HEK293 (cell line): ENCODE results near the gene CKAP4.

Source experiments
- BCL11B ChIP-seq: fragments of 450-650 bp; formaldehyde crosslinking; IDR thresholded peaks from 2 replicates; pipeline ENCODE4 v1.5.1; 2016; ENCODE audit warnings: low read depth, missing biosample characterization, missing genetic modification characterization
- HOXA7 ChIP-seq: sonication (generic); formaldehyde crosslinking; IDR thresholded peaks from 2 replicates; pipeline ENCODE4 v1.8.1; 2022; ENCODE audit warnings: missing genetic modification reagents, borderline replicate concordance
- KLF10 ChIP-seq: fragments of 450-650 bp; IDR thresholded peaks from 2 replicates; pipeline ENCODE4 v1.5.1; 2018; ENCODE audit warnings: missing biosample characterization, mild to moderate bottlenecking, missing genetic modification characterization
- KLF7 ChIP-seq: fragments of 450-650 bp; formaldehyde crosslinking; IDR thresholded peaks from 2 replicates; pipeline ENCODE4 v1.5.1; 2016; ENCODE audit warnings: missing biosample characterization, missing genetic modification characterization, borderline replicate concordance
- MZF1 ChIP-seq: fragments of 450-650 bp; formaldehyde crosslinking; IDR thresholded peaks from 2 replicates; pipeline ENCODE4 v1.5.1; 2017; ENCODE audit warnings: missing biosample characterization, missing genetic modification characterization, borderline replicate concordance
- SP3 ChIP-seq: fragments of 450-650 bp; formaldehyde crosslinking; IDR thresholded peaks from 2 replicates; pipeline ENCODE4 v1.5.1; 2016; ENCODE audit warnings: missing biosample characterization, missing genetic modification characterization
- TRIM28 ChIP-seq: IDR thresholded peaks from 2 replicates; pipeline ENCODE4 v1.6.1; 2011; ENCODE audit warnings: low read length, control low read depth, borderline replicate concordance
- WT1 ChIP-seq: fragments of 450-650 bp; formaldehyde crosslinking; IDR thresholded peaks from 2 replicates; pipeline ENCODE4 v1.5.1; 2016; ENCODE audit warnings: missing biosample characterization, missing genetic modification characterization
- ZBTB1 ChIP-seq: fragments of 450-650 bp; formaldehyde crosslinking; IDR thresholded peaks from 2 replicates; pipeline ENCODE4 v1.5.1; 2016; ENCODE audit warnings: missing biosample characterization, missing genetic modification characterization
- ZIC2 ChIP-seq: fragments of 450-650 bp; formaldehyde crosslinking; IDR thresholded peaks from 2 replicates; pipeline ENCODE4 v1.5.1; 2016; ENCODE audit warnings: missing biosample characterization, missing genetic modification characterization
- ZNF155 ChIP-seq: fragments of 450-650 bp; formaldehyde crosslinking; IDR thresholded peaks from 2 replicates; pipeline ENCODE4 v1.5.1; 2016; ENCODE audit warnings: missing biosample characterization, missing genetic modification characterization
- ZNF175 ChIP-seq: fragments of 450-650 bp; formaldehyde crosslinking; IDR thresholded peaks from 2 replicates; pipeline ENCODE4 v1.5.1; 2016; ENCODE audit warnings: missing biosample characterization, missing genetic modification characterization
- ZNF19 ChIP-seq: fragments of 450-650 bp; formaldehyde crosslinking; IDR thresholded peaks from 2 replicates; pipeline ENCODE4; 2016; ENCODE audit warnings: missing biosample characterization, missing genetic modification characterization, low read depth
- ZNF221 ChIP-seq: fragments of 450-650 bp; formaldehyde crosslinking; IDR thresholded peaks from 2 replicates; pipeline ENCODE4 v1.5.1; 2017; ENCODE audit warnings: missing biosample characterization, missing genetic modification characterization, borderline replicate concordance
- ZNF324 ChIP-seq: fragments of 450-650 bp; formaldehyde crosslinking; IDR thresholded peaks from 2 replicates; pipeline ENCODE4 v1.5.1; 2016; ENCODE audit warnings: missing biosample characterization, missing genetic modification characterization
- ZNF394 ChIP-seq: fragments of 450-650 bp; formaldehyde crosslinking; IDR thresholded peaks from 2 replicates; pipeline ENCODE4 v1.5.1; 2016; ENCODE audit warnings: missing biosample characterization, missing genetic modification characterization, mild to moderate bottlenecking, moderate library complexity, borderline replicate concordance
- ZNF449 ChIP-seq: fragments of 450-650 bp; formaldehyde crosslinking; IDR thresholded peaks from 2 replicates; pipeline ENCODE4 v1.5.1; 2017; ENCODE audit warnings: missing biosample characterization, mild to moderate bottlenecking, missing genetic modification characterization, moderate library complexity
- ZNF488 ChIP-seq: fragments of 450-650 bp; formaldehyde crosslinking; IDR thresholded peaks from 2 replicates; pipeline ENCODE4 v1.5.1; 2016; ENCODE audit warnings: missing biosample characterization, missing genetic modification characterization
- ZNF549 ChIP-seq: fragments of 450-650 bp; IDR thresholded peaks from 2 replicates; pipeline ENCODE4 v1.5.1; 2018; ENCODE audit warnings: missing biosample characterization, missing genetic modification characterization, mild to moderate bottlenecking, inconsistent platforms, moderate library complexity
- ZNF558 ChIP-seq: fragments of 450-650 bp; formaldehyde crosslinking; IDR thresholded peaks from 2 replicates; pipeline ENCODE4 v1.5.1; 2016; ENCODE audit warnings: missing biosample characterization, missing genetic modification characterization
- ZNF600 ChIP-seq: fragments of 450-650 bp; formaldehyde crosslinking; IDR thresholded peaks from 2 replicates; pipeline ENCODE4 v1.5.1; 2016; ENCODE audit warnings: missing biosample characterization, missing genetic modification characterization
- ZNF624 ChIP-seq: fragments of 450-650 bp; formaldehyde crosslinking; IDR thresholded peaks from 2 replicates; pipeline ENCODE4 v1.5.1; 2017; ENCODE audit warnings: missing biosample characterization, missing genetic modification characterization
- ZNF660 ChIP-seq: fragments of 450-650 bp; IDR thresholded peaks from 2 replicates; pipeline ENCODE4 v1.5.1; 2018; ENCODE audit warnings: missing biosample characterization, mild to moderate bottlenecking, missing genetic modification characterization
- ZNF670 ChIP-seq: fragments of 450-650 bp; formaldehyde crosslinking; IDR thresholded peaks from 2 replicates; pipeline ENCODE4 v1.5.1; 2016; ENCODE audit warnings: missing biosample characterization, missing genetic modification characterization, low read depth
- ZNF701 ChIP-seq: fragments of 450-650 bp; formaldehyde crosslinking; IDR thresholded peaks from 2 replicates; pipeline ENCODE4 v1.5.1; 2016; ENCODE audit warnings: missing biosample characterization, missing genetic modification characterization
- ZNF704 ChIP-seq: fragments of 450-650 bp; formaldehyde crosslinking; IDR thresholded peaks from 2 replicates; pipeline ENCODE4 v1.5.1; 2016; ENCODE audit warnings: missing biosample characterization, missing genetic modification characterization
- ZNF707 ChIP-seq: fragments of 450-650 bp; formaldehyde crosslinking; IDR thresholded peaks from 2 replicates; pipeline ENCODE4 v1.5.1; 2016; ENCODE audit warnings: missing biosample characterization, missing genetic modification characterization
- ZSCAN5A ChIP-seq: fragments of 450-650 bp; formaldehyde crosslinking; IDR thresholded peaks from 2 replicates; pipeline ENCODE4 v1.5.1; 2016; ENCODE audit warnings: missing biosample characterization, missing genetic modification characterization
- TF ChIP-seq, protein P1 (sequence below): fragments of 450-650 bp; formaldehyde crosslinking; IDR thresholded peaks from 2 replicates; pipeline ENCODE4 v1.5.1; 2016; ENCODE audit warnings: missing biosample characterization, missing genetic modification characterization
- TF ChIP-seq, protein P2 (sequence below): fragments of 450-650 bp; formaldehyde crosslinking; IDR thresholded peaks from 2 replicates; pipeline ENCODE4 v1.5.1; 2016; ENCODE audit warnings: missing biosample characterization, missing genetic modification characterization
- TF ChIP-seq, protein P3 (sequence below): fragments of 450-650 bp; formaldehyde crosslinking; IDR thresholded peaks from 2 replicates; pipeline ENCODE4 v1.5.1; 2016; ENCODE audit warnings: missing biosample characterization, missing genetic modification characterization

The CKAP4 gene

GRCh38 chr12:106245767-106246166 lies 2.1 kb downstream of the CKAP4 start (continued):
- TF ChIP-seq, protein P1, sequence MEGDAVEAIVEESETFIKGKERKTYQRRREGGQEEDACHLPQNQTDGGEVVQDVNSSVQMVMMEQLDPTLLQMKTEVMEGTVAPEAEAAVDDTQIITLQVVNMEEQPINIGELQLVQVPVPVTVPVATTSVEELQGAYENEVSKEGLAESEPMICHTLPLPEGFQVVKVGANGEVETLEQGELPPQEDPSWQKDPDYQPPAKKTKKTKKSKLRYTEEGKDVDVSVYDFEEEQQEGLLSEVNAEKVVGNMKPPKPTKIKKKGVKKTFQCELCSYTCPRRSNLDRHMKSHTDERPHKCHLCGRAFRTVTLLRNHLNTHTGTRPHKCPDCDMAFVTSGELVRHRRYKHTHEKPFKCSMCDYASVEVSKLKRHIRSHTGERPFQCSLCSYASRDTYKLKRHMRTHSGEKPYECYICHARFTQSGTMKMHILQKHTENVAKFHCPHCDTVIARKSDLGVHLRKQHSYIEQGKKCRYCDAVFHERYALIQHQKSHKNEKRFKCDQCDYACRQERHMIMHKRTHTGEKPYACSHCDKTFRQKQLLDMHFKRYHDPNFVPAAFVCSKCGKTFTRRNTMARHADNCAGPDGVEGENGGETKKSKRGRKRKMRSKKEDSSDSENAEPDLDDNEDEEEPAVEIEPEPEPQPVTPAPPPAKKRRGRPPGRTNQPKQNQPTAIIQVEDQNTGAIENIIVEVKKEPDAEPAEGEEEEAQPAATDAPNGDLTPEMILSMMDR (tag by site-specific recombination), result no peak
- TF ChIP-seq, protein P2, sequence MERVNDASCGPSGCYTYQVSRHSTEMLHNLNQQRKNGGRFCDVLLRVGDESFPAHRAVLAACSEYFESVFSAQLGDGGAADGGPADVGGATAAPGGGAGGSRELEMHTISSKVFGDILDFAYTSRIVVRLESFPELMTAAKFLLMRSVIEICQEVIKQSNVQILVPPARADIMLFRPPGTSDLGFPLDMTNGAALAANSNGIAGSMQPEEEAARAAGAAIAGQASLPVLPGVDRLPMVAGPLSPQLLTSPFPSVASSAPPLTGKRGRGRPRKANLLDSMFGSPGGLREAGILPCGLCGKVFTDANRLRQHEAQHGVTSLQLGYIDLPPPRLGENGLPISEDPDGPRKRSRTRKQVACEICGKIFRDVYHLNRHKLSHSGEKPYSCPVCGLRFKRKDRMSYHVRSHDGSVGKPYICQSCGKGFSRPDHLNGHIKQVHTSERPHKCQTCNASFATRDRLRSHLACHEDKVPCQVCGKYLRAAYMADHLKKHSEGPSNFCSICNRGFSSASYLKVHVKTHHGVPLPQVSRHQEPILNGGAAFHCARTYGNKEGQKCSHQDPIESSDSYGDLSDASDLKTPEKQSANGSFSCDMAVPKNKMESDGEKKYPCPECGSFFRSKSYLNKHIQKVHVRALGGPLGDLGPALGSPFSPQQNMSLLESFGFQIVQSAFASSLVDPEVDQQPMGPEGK (tag by site-specific recombination), result no peak
- TF ChIP-seq KLF10 (tag by site-specific recombination) (no peak), ZNF707 (tag by site-specific recombination) (no peak), MZF1 (no peak), ZNF175 (tag by site-specific recombination) (no peak), TRIM28 (no peak), ZNF558 (tag by site-specific recombination) (no peak), ZNF704 (tag by site-specific recombination) (no peak), WT1 (no peak), ZNF624 (tag by site-specific recombination) (no peak), ZNF155 (tag by site-specific recombination) (no peak), ZNF670 (tag by site-specific recombination) (no peak), ZIC2 (peak; percentile 37), ZNF600 (tag by site-specific recombination) (peak; percentile 54; the same call in 1 of the 2 replicates), SP3 (tag by site-specific recombination) (no peak), ZNF488 (tag by site-specific recombination) (no peak), ZSCAN5A (tag by site-specific recombination) (no peak), KLF7 (peak; percentile 78; the same call in 1 of the 2 replicates), ZNF394 (no peak), ZNF701 (tag by site-specific recombination) (no peak), ZNF324 (no peak), ZNF449 (no peak), ZNF660 (tag by site-specific recombination) (no peak), HOXA7 (CRISPR knock-in tag) (no peak), ZBTB1 (tag by site-specific recombination) (no peak), ZNF221 (tag by site-specific recombination) (no peak), ZNF549 (no peak), ZNF19 (no peak), BCL11B (tag by site-specific recombination) (no peak)
- TF ChIP-seq, protein P3, sequence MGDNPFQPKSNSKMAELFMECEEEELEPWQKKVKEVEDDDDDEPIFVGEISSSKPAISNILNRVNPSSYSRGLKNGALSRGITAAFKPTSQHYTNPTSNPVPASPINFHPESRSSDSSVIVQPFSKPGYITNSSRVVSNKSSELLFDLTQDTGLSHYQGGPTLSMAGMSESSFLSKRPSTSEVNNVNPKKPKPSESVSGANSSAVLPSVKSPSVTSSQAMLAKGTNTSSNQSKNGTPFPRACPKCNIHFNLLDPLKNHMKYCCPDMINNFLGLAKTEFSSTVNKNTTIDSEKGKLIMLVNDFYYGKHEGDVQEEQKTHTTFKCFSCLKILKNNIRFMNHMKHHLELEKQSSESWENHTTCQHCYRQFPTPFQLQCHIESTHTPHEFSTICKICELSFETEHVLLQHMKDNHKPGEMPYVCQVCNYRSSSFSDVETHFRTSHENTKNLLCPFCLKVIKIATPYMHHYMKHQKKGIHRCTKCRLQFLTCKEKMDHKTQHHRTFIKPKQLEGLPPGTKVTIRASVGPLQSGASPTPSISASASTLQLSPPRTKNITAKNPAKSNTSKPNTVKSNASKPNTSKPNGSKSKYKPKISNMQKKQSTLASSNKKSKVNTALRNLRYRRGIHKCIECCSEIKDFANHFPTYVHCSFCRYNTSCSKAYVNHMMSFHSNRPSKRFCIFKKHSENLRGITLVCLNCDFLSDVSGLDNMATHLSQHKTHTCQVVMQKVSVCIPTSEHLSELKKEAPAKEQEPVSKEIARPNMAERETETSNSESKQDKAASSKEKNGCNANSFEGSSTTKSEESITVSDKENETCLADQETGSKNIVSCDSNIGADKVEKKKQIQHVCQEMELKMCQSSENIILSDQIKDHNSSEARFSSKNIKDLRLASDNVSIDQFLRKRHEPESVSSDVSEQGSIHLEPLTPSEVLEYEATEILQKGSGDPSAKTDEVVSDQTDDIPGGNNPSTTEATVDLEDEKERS (tag by site-specific recombination), result no peak
